Astrocyte (in vitro differentiated cells and primary cell): ENCODE data around the gene USP6.
A peak's percentile ranks its signal among the peaks of the same experiment; 100 is the strongest.

Source experiments
- CTCF ChIP-seq: IDR thresholded peaks from 2 replicates; pipeline ENCODE4 v1.5.1; 2011; ENCODE audit warnings: low read depth, mild to moderate bottlenecking, inconsistent platforms, low read length, moderate library complexity; ENCODE audit not compliant: insufficient read depth
- EZH2 ChIP-seq: IDR thresholded peaks from 2 replicates; pipeline ENCODE4 v1.6.1; 2012; ENCODE audit warnings: mild to moderate bottlenecking, low read length, inconsistent platforms; ENCODE audit not compliant: insufficient read depth

- peak; percentile 3 for TF ChIP-seq CTCF
- TF ChIP-seq EZH2, result no peak
These were observed 37.5 kb upstream of the USP6 start, which contains the start of gene ZFP3 for GRCh38 chr17:5078106-5079028.
